Measurements from ENCODE around the gene ANKHD1.

GRCh38 chr5:140570058-140570457 is 168.4 kb downstream of the ANKHD1 start:
- TF ChIP-seq CTCF (IDR thresholded peaks at IDR 0.05) (no peak), POLR2A (IDR thresholded peaks at IDR 0.05) (no peak)

Measured in uterus (tissue), 2 donors.